Neural progenitor cell (in vitro differentiated cells): Measurements from ENCODE around the gene PRKCB.

Experiments used
- CTCF ChIP-seq: fragments of 200-600 bp; sonication (generic); IDR thresholded peaks from 2 replicates; pipeline ENCODE4 v1.5.1; 2017; ENCODE audit warnings: antibody characterized with exemption, mild to moderate bottlenecking
- EZH2 ChIP-seq: fragments of 200-600 bp; sonication (generic); IDR thresholded peaks from 2 replicates; pipeline ENCODE4 v1.6.1; 2017; ENCODE audit warnings: antibody characterized with exemption, mild to moderate bottlenecking, moderate library complexity
- EZH2phosphoT487 ChIP-seq: fragments of 200-600 bp; sonication (generic); IDR thresholded peaks from 2 replicates; pipeline ENCODE4 v1.6.1; 2017; ENCODE audit warnings: antibody characterized with exemption

- TF ChIP-seq CTCF (no peak), EZH2 (no peak), EZH2phosphoT487 (no peak)
Observed at GRCh38 chr16:23829454-23829853, 6.3 kb upstream of the PRKCB start.
